ENCODE measurements around the gene RPEL1.
"Not testable (repeated sequence)": the region's sequence is repeated elsewhere in the genome, so short reads cannot be mapped to it uniquely, and the experiment has no call there.

DNA sequence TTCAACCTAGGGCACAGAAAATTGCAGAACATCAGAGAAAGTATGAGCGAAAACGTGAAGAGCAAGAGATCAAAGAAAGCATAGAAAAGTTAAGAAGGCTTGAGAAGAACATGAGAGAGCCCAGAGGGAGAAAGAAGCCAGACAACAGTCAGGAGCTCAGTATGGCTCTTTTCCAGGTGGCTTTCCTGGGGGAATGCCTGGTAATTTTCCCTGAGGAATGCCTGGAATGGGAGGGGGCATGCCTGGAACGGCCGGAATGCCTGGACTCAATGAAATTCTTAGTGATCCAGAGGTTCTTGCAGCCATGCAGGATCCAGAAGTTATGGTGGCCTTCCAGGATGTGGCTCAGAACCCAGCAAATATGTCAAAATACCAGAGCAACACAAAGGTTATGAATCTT, 29.3 kb upstream of the RPEL1 start:
- TF ChIP-seq, protein P1, sequence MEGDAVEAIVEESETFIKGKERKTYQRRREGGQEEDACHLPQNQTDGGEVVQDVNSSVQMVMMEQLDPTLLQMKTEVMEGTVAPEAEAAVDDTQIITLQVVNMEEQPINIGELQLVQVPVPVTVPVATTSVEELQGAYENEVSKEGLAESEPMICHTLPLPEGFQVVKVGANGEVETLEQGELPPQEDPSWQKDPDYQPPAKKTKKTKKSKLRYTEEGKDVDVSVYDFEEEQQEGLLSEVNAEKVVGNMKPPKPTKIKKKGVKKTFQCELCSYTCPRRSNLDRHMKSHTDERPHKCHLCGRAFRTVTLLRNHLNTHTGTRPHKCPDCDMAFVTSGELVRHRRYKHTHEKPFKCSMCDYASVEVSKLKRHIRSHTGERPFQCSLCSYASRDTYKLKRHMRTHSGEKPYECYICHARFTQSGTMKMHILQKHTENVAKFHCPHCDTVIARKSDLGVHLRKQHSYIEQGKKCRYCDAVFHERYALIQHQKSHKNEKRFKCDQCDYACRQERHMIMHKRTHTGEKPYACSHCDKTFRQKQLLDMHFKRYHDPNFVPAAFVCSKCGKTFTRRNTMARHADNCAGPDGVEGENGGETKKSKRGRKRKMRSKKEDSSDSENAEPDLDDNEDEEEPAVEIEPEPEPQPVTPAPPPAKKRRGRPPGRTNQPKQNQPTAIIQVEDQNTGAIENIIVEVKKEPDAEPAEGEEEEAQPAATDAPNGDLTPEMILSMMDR (IDR thresholded peaks at IDR 0.05; ENCODE audit: poor library complexity), result not testable (repeated sequence)
- TF ChIP-seq EZH2 (IDR thresholded peaks at IDR 0.05; ENCODE audit: borderline replicate concordance), result not testable (repeated sequence)
